ENCODE measurements around the gene ARSA. TPM values are rescaled to one million over a fixed set of nuclear protein-coding genes. Genes with fewer than 3 reads are reported as not detected.

ARSA gene
- total RNA-seq, 1 experiment from 2014 or later: 16.4 TPM

DNA sequence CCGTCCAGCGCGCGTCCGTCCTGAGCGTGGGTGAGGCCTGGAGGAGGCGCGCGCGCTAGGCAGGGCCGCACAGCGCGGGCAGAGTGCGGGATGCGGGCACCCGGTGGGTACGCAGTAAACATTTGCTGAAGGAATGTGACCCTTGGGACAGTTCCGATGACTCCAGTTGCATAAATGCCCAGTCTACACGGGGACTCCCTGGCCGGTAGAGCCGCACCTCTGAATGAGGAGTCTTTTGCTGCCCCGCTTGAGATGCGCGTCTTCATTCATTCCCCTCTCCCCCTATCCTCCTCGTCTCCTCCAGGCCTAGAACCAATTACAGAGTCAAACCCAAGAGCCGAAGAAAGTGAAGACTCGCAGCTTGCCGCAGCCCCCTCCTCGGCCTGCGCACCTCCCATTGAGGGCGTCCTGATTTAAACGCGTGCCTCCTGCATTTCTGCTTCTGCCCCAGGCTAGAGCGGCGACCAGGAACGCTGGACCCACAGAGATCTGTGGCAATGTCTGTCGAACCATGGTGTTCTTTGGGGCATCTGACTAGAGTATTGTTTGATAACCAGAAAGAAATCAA, 44.6 kb downstream of the ARSA start:
- peak overlapping the region; percentile 97 for H3K4me2 ChIP-seq (ENCODE audit: low read length)
- H3K9ac ChIP-seq (ENCODE audit: low read length): peak overlapping the region; percentile 90
- H3K36me3 ChIP-seq (ENCODE audit: control insufficient read depth in 1 of 2, insufficient read depth in 2 of 2, low read length in 2 of 2): no peaks in the 10 kb centered on the region; a peak in 1 of 4 replicates
- H3K4me3 ChIP-seq (replicated peaks in 1 of 2; ENCODE audit: low read depth in 1 of 2, low read length in 2 of 2): peak overlapping the region; percentile 86 to 90
- ChIA-PET POLR2A (interaction anchor here (1.3 to 2.1 kb wide), 2 partner anchors 21 to 58 kb away, joined by 8 read pairs; partner anchors contain the start of genes SCO2 and SYCE3), CTCF (interaction anchor here (1.4 to 1.6 kb wide), 2 partner anchors 21 to 37 kb away, joined by 3 to 4 read pairs; partner anchors contain the start of gene SYCE3), RAD21 (ENCODE audit: low non-redundant PET in 1 of 2, low total read pairs in 2 of 2, uncharacterized antibody in 2 of 2, unreplicated experiment in 2 of 2) (no interaction called here)
- no peaks in the 10 kb centered on the region for H4K20me1 ChIP-seq (ENCODE audit: insufficient read depth)
- BruUV-seq (replicated peaks): no TSS peak
- H3K79me2 ChIP-seq (ENCODE audit: insufficient read depth, low read length): peaks cover 17% of the 10 kb centered on the region; the same call in 1 of the 2 replicates
- no peaks in the 10 kb centered on the region for H3K9me3 ChIP-seq (ENCODE audit: control insufficient read depth in 1 of 2, insufficient read depth in 1 of 2, low read depth in 1 of 2, low read length in 2 of 2)
- ATAC-seq (peak; percentile 41), DNase-seq (ENCODE audit: low read depth, low spot score) (no peak)
- intact Hi-C loops (cut with micrococcal nuclease): loop anchor here (2.0 kb wide), 1 partner anchor 29 kb away; no protein-coding TSS in a partner anchor
- peaks cover 5 to 28% of the 10 kb centered on the region in 2 experiments for H3K4me1 ChIP-seq (ENCODE audit: control insufficient read depth in 1 of 2, insufficient read depth in 2 of 2, low read length in 2 of 2)
- peak overlapping the region; percentile 99 for H3K27ac ChIP-seq (ENCODE audit: low read depth, low read length)
- TF ChIP-seq, protein P1, sequence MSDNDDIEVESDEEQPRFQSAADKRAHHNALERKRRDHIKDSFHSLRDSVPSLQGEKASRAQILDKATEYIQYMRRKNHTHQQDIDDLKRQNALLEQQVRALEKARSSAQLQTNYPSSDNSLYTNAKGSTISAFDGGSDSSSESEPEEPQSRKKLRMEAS (IDR thresholded peaks at IDR 0.05): peak; percentile 46
- TF ChIP-seq, protein P2, sequence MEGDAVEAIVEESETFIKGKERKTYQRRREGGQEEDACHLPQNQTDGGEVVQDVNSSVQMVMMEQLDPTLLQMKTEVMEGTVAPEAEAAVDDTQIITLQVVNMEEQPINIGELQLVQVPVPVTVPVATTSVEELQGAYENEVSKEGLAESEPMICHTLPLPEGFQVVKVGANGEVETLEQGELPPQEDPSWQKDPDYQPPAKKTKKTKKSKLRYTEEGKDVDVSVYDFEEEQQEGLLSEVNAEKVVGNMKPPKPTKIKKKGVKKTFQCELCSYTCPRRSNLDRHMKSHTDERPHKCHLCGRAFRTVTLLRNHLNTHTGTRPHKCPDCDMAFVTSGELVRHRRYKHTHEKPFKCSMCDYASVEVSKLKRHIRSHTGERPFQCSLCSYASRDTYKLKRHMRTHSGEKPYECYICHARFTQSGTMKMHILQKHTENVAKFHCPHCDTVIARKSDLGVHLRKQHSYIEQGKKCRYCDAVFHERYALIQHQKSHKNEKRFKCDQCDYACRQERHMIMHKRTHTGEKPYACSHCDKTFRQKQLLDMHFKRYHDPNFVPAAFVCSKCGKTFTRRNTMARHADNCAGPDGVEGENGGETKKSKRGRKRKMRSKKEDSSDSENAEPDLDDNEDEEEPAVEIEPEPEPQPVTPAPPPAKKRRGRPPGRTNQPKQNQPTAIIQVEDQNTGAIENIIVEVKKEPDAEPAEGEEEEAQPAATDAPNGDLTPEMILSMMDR (IDR thresholded peaks at IDR 0.05 in 2 of 3, conservative IDR thresholded peaks at IDR 0.05 in 1 of 3; ENCODE audit: borderline replicate concordance in 1 of 3, insufficient read depth in 1 of 3, low read depth in 2 of 3, low read length in 2 of 3): no peak
- TF ChIP-seq SP1 (IDR thresholded peaks at IDR 0.05; ENCODE audit: low read depth): no peak
- no peak for TF ChIP-seq EZH2 (IDR thresholded peaks at IDR 0.05)
- TF ChIP-seq FOSL1 (IDR thresholded peaks at IDR 0.05; ENCODE audit: low read depth): no peak
- 0 out of 2 replicates have a peak, but pooled peaks have one; percentile 40 for TF ChIP-seq SIN3A (IDR thresholded peaks at IDR 0.05; ENCODE audit: low read depth)
- peak; percentile 89 for TF ChIP-seq ZFX (IDR thresholded peaks at IDR 0.05)
- TF ChIP-seq POLR2AphosphoS5 (IDR thresholded peaks at IDR 0.05; ENCODE audit: low read depth, low read length): no peak
- TF ChIP-seq POLR2A (IDR thresholded peaks at IDR 0.05; ENCODE audit: borderline replicate concordance, extremely low read depth, insufficient read depth, insufficient read length): no peak
- no peak for TF ChIP-seq RAD21 (IDR thresholded peaks at IDR 0.05; ENCODE audit: low read depth)
- no peak for TF ChIP-seq EZH2phosphoT487 (IDR thresholded peaks at IDR 0.05; ENCODE audit: borderline replicate concordance)
- no peak overlapping the region for H2AFZ ChIP-seq (ENCODE audit: low read depth, low read length, poor library complexity, severe bottlenecking)
- H3K27me3 ChIP-seq (ENCODE audit: insufficient read depth, low read length): no peaks in the 10 kb centered on the region
- H3K9me2 ChIP-seq (ENCODE audit: insufficient read depth): no peaks in the 10 kb centered on the region
